Measurements from ENCODE around the gene CCND1.

DNA sequence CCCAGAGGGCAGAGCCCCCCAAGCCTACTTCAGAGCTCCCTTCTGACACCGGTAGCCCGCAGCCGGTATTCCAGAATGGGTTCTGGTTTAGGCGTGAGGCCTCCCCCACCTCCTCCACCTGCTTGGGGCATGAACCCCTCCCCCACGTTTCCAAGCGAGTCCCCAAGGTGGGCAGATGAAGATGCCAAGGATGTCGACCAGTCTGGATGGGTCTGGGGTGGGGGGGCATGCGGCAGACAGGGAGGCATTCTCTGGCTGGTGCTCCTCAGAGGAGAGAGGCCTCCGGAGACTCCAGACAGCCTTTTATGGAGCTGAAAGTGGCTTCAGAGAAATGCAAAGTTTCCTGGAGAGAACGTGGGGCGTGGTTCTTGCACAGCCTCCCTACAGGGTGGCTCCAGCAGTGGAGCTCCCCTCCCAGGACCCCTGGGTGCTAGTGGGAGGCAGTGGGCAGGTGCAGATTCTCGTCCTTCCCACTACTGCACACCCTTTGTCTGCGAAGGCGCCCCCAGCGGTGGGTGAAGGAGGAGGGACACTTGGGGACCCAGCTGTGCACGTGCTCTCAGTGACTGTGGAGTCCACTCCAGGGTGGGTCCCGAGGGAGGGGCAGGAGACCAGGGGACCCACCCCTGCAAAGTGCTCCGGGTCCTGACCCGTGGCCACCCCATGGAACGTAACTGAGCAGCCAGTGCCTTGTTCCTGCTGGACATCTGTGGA, 4.2 kb downstream of the CCND1 start:
- TF ChIP-seq POLR2AphosphoS5 (IDR thresholded peaks at IDR 0.05; ENCODE audit: low read depth, low read length) (no peak; the same call in 1 of the 2 replicates), TAF1 (IDR thresholded peaks at IDR 0.05; ENCODE audit: borderline replicate concordance, insufficient read depth, low read length) (no peak), SIN3A (IDR thresholded peaks at IDR 0.05; ENCODE audit: borderline replicate concordance, insufficient read depth, low read length) (no peak), FOXP2 (optimal IDR thresholded peaks at IDR 0.05; ENCODE audit: borderline replicate concordance, extremely low read depth, extremely low read length, insufficient read depth) (no peak)
- TF ChIP-seq, protein P1, sequence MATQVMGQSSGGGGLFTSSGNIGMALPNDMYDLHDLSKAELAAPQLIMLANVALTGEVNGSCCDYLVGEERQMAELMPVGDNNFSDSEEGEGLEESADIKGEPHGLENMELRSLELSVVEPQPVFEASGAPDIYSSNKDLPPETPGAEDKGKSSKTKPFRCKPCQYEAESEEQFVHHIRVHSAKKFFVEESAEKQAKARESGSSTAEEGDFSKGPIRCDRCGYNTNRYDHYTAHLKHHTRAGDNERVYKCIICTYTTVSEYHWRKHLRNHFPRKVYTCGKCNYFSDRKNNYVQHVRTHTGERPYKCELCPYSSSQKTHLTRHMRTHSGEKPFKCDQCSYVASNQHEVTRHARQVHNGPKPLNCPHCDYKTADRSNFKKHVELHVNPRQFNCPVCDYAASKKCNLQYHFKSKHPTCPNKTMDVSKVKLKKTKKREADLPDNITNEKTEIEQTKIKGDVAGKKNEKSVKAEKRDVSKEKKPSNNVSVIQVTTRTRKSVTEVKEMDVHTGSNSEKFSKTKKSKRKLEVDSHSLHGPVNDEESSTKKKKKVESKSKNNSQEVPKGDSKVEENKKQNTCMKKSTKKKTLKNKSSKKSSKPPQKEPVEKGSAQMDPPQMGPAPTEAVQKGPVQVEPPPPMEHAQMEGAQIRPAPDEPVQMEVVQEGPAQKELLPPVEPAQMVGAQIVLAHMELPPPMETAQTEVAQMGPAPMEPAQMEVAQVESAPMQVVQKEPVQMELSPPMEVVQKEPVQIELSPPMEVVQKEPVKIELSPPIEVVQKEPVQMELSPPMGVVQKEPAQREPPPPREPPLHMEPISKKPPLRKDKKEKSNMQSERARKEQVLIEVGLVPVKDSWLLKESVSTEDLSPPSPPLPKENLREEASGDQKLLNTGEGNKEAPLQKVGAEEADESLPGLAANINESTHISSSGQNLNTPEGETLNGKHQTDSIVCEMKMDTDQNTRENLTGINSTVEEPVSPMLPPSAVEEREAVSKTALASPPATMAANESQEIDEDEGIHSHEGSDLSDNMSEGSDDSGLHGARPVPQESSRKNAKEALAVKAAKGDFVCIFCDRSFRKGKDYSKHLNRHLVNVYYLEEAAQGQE (IDR thresholded peaks at IDR 0.05; ENCODE audit: insufficient read depth in 1 of 2, low read depth in 2 of 2, low read length in 2 of 2) = no peak

Measured in PFSK-1 (cell line).